ENCODE measurements around the gene CD80. TPM values are rescaled to one million over a fixed set of nuclear protein-coding genes. Genes with fewer than 3 reads are reported as not detected.
"Not testable (repeated sequence)": the region's sequence is repeated elsewhere in the genome, so short reads cannot be mapped to it uniquely, and the experiment has no call there.

CD80 gene
- total RNA-seq, 1 experiment from 2014 or later = not detected

- Histone ChIP-seq H3K4me2 (ENCODE audit: low read depth, low read length, poor library complexity, severe bottlenecking) (no peak within 1 kb of the TSS), H3K4me1 (ENCODE audit: low read length) (no peaks in the 10 kb centered on the region), H3K36me3 (ENCODE audit: insufficient read depth, low read length) (no peaks in the 10 kb centered on the region), H3K9me2 (replicated peaks; ENCODE audit: insufficient read depth, low read length) (no peaks in the 10 kb centered on the region), H3K4me3 (ENCODE audit: low read length) (no peak within 1 kb of the TSS), H3K27ac (ENCODE audit: low read length) (no peak within 1 kb of the TSS), H3K79me2 (ENCODE audit: low read length) (no peaks in the 10 kb centered on the region), H3K27me3 (ENCODE audit: low read length) (no peaks in the 10 kb centered on the region), H4K20me1 (ENCODE audit: insufficient read depth, low read depth, low read length) (no peaks in the 10 kb centered on the region), H3K9me3 (ENCODE audit: low read length) (no peaks in the 10 kb centered on the region), H2AFZ (ENCODE audit: low read length) (no peak within 1 kb of the TSS), H3K9ac (ENCODE audit: low read length) (no peak within 1 kb of the TSS)
- no peak for DNase-seq
Measured at GRCh38 chr3:119597548-119598288, 38.3 kb upstream of the CD80 start, which contains the start of gene PLA1A. PLA1A (plus strand) TSS chr3:119597885; CDS start chr3:119597914, 29 bp downstream.

- H3K27ac ChIP-seq (ENCODE audit: low read length) = no peak overlapping the region
- no peak overlapping the region for H3K9ac ChIP-seq (ENCODE audit: low read length)
- H3K4me3 ChIP-seq (ENCODE audit: low read length) = no peak overlapping the region
- H3K9me3 ChIP-seq (ENCODE audit: low read length) = no peaks in the 10 kb centered on the region
- H3K79me2 ChIP-seq (ENCODE audit: low read length) = no peaks in the 10 kb centered on the region
- no peak overlapping the region for H2AFZ ChIP-seq (ENCODE audit: low read length)
- no peaks in the 10 kb centered on the region for H3K9me2 ChIP-seq (replicated peaks; ENCODE audit: insufficient read depth, low read length)
- H4K20me1 ChIP-seq (ENCODE audit: insufficient read depth, low read depth, low read length) = no peaks in the 10 kb centered on the region
- no peak overlapping the region for H3K4me2 ChIP-seq (ENCODE audit: low read depth, low read length, poor library complexity, severe bottlenecking)
- no peak for DNase-seq
- no peaks in the 10 kb centered on the region for H3K27me3 ChIP-seq (ENCODE audit: low read length)
- no peaks in the 10 kb centered on the region for H3K4me1 ChIP-seq (ENCODE audit: low read length)
- no peaks in the 10 kb centered on the region for H3K36me3 ChIP-seq (ENCODE audit: insufficient read depth, low read length)
Measured at GRCh38 chr3:119596398-119596797, 37.0 kb upstream of the CD80 start.

- Histone ChIP-seq H4K20me1 (ENCODE audit: insufficient read depth, low read depth, low read length) (no peaks in the 10 kb centered on the region), H3K27me3 (ENCODE audit: low read length) (no peaks in the 10 kb centered on the region), H3K27ac (ENCODE audit: low read length) (no peak overlapping the region), H3K4me1 (ENCODE audit: low read length) (no peaks in the 10 kb centered on the region), H2AFZ (ENCODE audit: low read length) (no peak overlapping the region), H3K4me3 (ENCODE audit: low read length) (no peak overlapping the region), H3K4me2 (ENCODE audit: low read depth, low read length, poor library complexity, severe bottlenecking) (no peak overlapping the region), H3K36me3 (ENCODE audit: insufficient read depth, low read length) (no peaks in the 10 kb centered on the region), H3K9me3 (ENCODE audit: low read length) (no peaks in the 10 kb centered on the region), H3K9me2 (replicated peaks; ENCODE audit: insufficient read depth, low read length) (no peaks in the 10 kb centered on the region), H3K9ac (ENCODE audit: low read length) (no peak overlapping the region), H3K79me2 (ENCODE audit: low read length) (no peaks in the 10 kb centered on the region)
- DNase-seq = no peak
Measured at GRCh38 chr3:119595639-119596334, 36.4 kb upstream of the CD80 start.

DNA sequence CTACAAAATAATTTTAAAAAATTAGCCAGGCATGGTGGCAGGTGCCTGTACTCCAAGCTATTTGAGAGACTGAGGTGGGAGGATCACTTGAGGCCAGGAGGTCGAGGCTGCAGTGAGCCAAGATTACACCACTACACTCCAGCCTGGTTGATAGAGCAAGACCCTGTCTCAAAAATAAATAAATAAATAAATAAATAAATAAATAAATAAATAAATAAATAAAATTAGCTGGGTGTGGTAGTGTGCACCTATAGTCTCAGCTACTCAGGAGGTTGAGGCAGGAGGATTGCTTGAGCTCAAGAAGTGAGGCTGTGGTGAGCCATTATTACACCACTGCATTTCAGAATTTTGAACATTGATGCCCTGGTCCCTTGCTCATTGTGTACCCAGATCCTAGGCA lies 35.5 kb upstream of the CD80 start:
- H3K4me3 ChIP-seq (ENCODE audit: low read length); H3K9ac ChIP-seq (ENCODE audit: low read length); H3K27me3 ChIP-seq (ENCODE audit: low read length); H3K4me1 ChIP-seq (ENCODE audit: low read length); H3K79me2 ChIP-seq (ENCODE audit: low read length); H3K9me3 ChIP-seq (ENCODE audit: low read length); H2AFZ ChIP-seq (ENCODE audit: low read length); H4K20me1 ChIP-seq (ENCODE audit: insufficient read depth, low read depth, low read length); DNase-seq; H3K9me2 ChIP-seq (replicated peaks; ENCODE audit: insufficient read depth, low read length); H3K27ac ChIP-seq (ENCODE audit: low read length); H3K36me3 ChIP-seq (ENCODE audit: insufficient read depth, low read length); H3K4me2 ChIP-seq (ENCODE audit: low read depth, low read length, poor library complexity, severe bottlenecking): not testable (repeated sequence)

DNA sequence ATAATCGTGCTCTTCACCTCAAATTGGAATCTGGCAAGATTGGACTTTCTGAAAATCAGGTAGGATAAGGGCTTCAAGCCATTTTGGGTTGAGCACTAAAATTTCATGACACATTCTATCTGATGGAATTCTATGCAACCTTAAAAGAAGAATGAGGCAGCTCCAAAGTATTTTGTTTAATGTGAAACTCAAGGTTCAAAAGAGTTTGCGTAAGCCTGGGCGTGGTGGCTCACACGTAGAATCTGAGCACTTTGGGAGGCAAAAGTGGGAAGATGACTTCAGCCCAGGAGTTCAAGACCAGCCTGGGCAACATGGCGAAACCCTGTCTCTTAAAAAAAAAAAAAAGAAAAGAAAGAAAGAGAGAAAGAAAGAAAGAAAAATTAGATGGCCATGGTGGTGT lies 34.7 kb upstream of the CD80 start:
- no peaks in the 10 kb centered on the region for H3K4me1 ChIP-seq (ENCODE audit: low read length)
- DNase-seq = no peak
- no peaks in the 10 kb centered on the region for H4K20me1 ChIP-seq (ENCODE audit: insufficient read depth, low read depth, low read length)
- H3K79me2 ChIP-seq (ENCODE audit: low read length) = no peaks in the 10 kb centered on the region
- no peak overlapping the region for H3K4me2 ChIP-seq (ENCODE audit: low read depth, low read length, poor library complexity, severe bottlenecking)
- no peaks in the 10 kb centered on the region for H3K36me3 ChIP-seq (ENCODE audit: insufficient read depth, low read length)
- no peaks in the 10 kb centered on the region for H3K27me3 ChIP-seq (ENCODE audit: low read length)
- H3K9me2 ChIP-seq (replicated peaks; ENCODE audit: insufficient read depth, low read length) = no peaks in the 10 kb centered on the region
- H3K27ac ChIP-seq (ENCODE audit: low read length) = no peak overlapping the region
- no peak overlapping the region for H2AFZ ChIP-seq (ENCODE audit: low read length)
- H3K9me3 ChIP-seq (ENCODE audit: low read length) = no peaks in the 10 kb centered on the region
- H3K4me3 ChIP-seq (ENCODE audit: low read length) = no peak overlapping the region
- no peak overlapping the region for H3K9ac ChIP-seq (ENCODE audit: low read length)

GRCh38 chr3:119592861-119593260 lies 33.4 kb upstream of the CD80 start:
- no peak overlapping the region for H3K27ac ChIP-seq (ENCODE audit: low read length)
- H2AFZ ChIP-seq (ENCODE audit: low read length) = no peak overlapping the region
- H3K9me2 ChIP-seq (replicated peaks; ENCODE audit: insufficient read depth, low read length) = no peaks in the 10 kb centered on the region
- H3K27me3 ChIP-seq (ENCODE audit: low read length) = no peaks in the 10 kb centered on the region
- H3K4me2 ChIP-seq (ENCODE audit: low read depth, low read length, poor library complexity, severe bottlenecking) = no peak overlapping the region
- H3K79me2 ChIP-seq (ENCODE audit: low read length) = no peaks in the 10 kb centered on the region
- H3K4me3 ChIP-seq (ENCODE audit: low read length) = no peak overlapping the region
- no peaks in the 10 kb centered on the region for H3K36me3 ChIP-seq (ENCODE audit: insufficient read depth, low read length)
- DNase-seq = no peak
- no peaks in the 10 kb centered on the region for H4K20me1 ChIP-seq (ENCODE audit: insufficient read depth, low read depth, low read length)
- no peak overlapping the region for H3K9ac ChIP-seq (ENCODE audit: low read length)
- no peaks in the 10 kb centered on the region for H3K4me1 ChIP-seq (ENCODE audit: low read length)
- H3K9me3 ChIP-seq (ENCODE audit: low read length) = no peaks in the 10 kb centered on the region

DNA sequence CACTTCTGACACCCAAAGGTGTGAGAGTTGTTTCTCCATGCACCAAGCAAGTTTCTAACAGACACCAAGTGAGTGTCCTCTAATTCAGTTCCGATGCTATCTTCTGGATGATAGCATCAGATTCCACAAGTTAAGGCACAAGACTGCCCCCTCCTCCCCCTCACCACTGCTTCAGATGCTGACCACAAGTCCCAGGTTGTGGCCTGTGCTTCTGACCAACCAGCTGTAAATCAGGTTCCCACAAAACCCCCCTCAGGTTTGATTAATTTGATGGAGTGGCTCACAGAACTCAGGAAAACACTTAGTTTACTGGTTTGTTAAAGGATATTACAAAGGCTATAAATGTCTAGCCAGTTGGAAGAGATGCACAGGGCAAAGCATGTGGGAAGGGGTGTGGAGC lies 31.3 kb upstream of the CD80 start:
- no peak overlapping the region for H3K27ac ChIP-seq (ENCODE audit: low read length)
- no peaks in the 10 kb centered on the region for H3K36me3 ChIP-seq (ENCODE audit: insufficient read depth, low read length)
- H3K4me2 ChIP-seq (ENCODE audit: low read depth, low read length, poor library complexity, severe bottlenecking) = no peak overlapping the region
- no peaks in the 10 kb centered on the region for H3K9me2 ChIP-seq (replicated peaks; ENCODE audit: insufficient read depth, low read length)
- no peak overlapping the region for H3K9ac ChIP-seq (ENCODE audit: low read length)
- H3K9me3 ChIP-seq (ENCODE audit: low read length) = no peaks in the 10 kb centered on the region
- H4K20me1 ChIP-seq (ENCODE audit: insufficient read depth, low read depth, low read length) = no peaks in the 10 kb centered on the region
- DNase-seq = no peak
- no peaks in the 10 kb centered on the region for H3K79me2 ChIP-seq (ENCODE audit: low read length)
- H3K4me3 ChIP-seq (ENCODE audit: low read length) = no peak overlapping the region
- H3K4me1 ChIP-seq (ENCODE audit: low read length) = no peaks in the 10 kb centered on the region
- no peak overlapping the region for H2AFZ ChIP-seq (ENCODE audit: low read length)
- no peaks in the 10 kb centered on the region for H3K27me3 ChIP-seq (ENCODE audit: low read length)

- Histone ChIP-seq H2AFZ (ENCODE audit: low read length) (no peak overlapping the region), H3K27ac (ENCODE audit: low read length) (no peak overlapping the region), H3K4me2 (ENCODE audit: low read depth, low read length, poor library complexity, severe bottlenecking) (no peak overlapping the region), H3K4me3 (ENCODE audit: low read length) (no peak overlapping the region), H3K9me2 (replicated peaks; ENCODE audit: insufficient read depth, low read length) (no peaks in the 10 kb centered on the region), H4K20me1 (ENCODE audit: insufficient read depth, low read depth, low read length) (no peaks in the 10 kb centered on the region), H3K4me1 (ENCODE audit: low read length) (no peaks in the 10 kb centered on the region), H3K27me3 (ENCODE audit: low read length) (no peaks in the 10 kb centered on the region), H3K36me3 (ENCODE audit: insufficient read depth, low read length) (no peaks in the 10 kb centered on the region), H3K79me2 (ENCODE audit: low read length) (no peaks in the 10 kb centered on the region), H3K9ac (ENCODE audit: low read length) (no peak overlapping the region), H3K9me3 (ENCODE audit: low read length) (no peaks in the 10 kb centered on the region)
- DNase-seq = no peak
Measured at GRCh38 chr3:119589102-119589773, 29.8 kb upstream of the CD80 start.
